SU-DHL-6 (cell line): Measurements from ENCODE around the gene MAP2K5.

Experiments used
- H2AFZ ChIP-seq: fragments of 200-600 bp; sonication (generic); 2 replicates; pipeline ENCODE4 v1.6.1; 2014; ENCODE audit warnings: low read depth, mild to moderate bottlenecking, moderate library complexity, mixed read lengths, antibody characterized with exemption, low read length; ENCODE audit not compliant: severe bottlenecking
- H3F3A ChIP-seq: fragments of 200-600 bp; shearing (Covaris generic); 2 replicates; pipeline ENCODE4 v1.6.0; 2016; ENCODE audit warnings: antibody characterized with exemption, mild to moderate bottlenecking; ENCODE audit not compliant: insufficient read depth
- H3K27ac ChIP-seq: fragments of 200-600 bp; sonication (generic); 2 replicates; pipeline ENCODE4 v1.5.1; 2016; ENCODE audit warnings: low read depth, mild to moderate bottlenecking, low read length, moderate library complexity, mixed read lengths
- H3K27me3 ChIP-seq: fragments of 200-600 bp; sonication (generic), shearing (Covaris generic); 2 replicates; pipeline ENCODE4 v1.6.0; 2014; ENCODE audit warnings: mild to moderate bottlenecking, low read length
- H3K36me3 ChIP-seq: fragments of 200-600 bp; sonication (generic); 2 replicates; pipeline ENCODE4 v1.6.1; 2014; ENCODE audit warnings: mild to moderate bottlenecking, low read length, mixed read lengths
- H3K4me2 ChIP-seq: fragments of 300-600, 200-600 bp; shearing (Covaris generic), sonication (generic); 2 replicates; pipeline ENCODE4 v1.6.0; 2014; ENCODE audit warnings: low read length, low read depth, mild to moderate bottlenecking; ENCODE audit not compliant: poor library complexity, severe bottlenecking
- H3K4me3 ChIP-seq: fragments of 200-600 bp; sonication (generic); 2 replicates; pipeline ENCODE4 v1.5.1; 2014; ENCODE audit warnings: antibody characterized with exemption, low read length, mild to moderate bottlenecking, mixed read lengths; ENCODE audit not compliant: insufficient read depth, poor library complexity, severe bottlenecking
- H3K79me2 ChIP-seq: fragments of 200-600 bp; sonication (generic); 2 replicates; pipeline ENCODE4 v1.6.1; 2014; ENCODE audit warnings: mild to moderate bottlenecking, low read length, moderate library complexity; ENCODE audit not compliant: insufficient read depth
- H3K9ac ChIP-seq: fragments of 200-600 bp; sonication (generic); 2 replicates; pipeline ENCODE4 v1.7.0; 2014; ENCODE audit warnings: mild to moderate bottlenecking, low read length
- H3K9me2 ChIP-seq: fragments of 200-600 bp; sonication (generic); replicated peaks from 2 replicates; pipeline ENCODE4 v1.6.1; 2014; ENCODE audit warnings: low read length; ENCODE audit not compliant: insufficient read depth
- H3K9me3 ChIP-seq: fragments of 200-600 bp; sonication (generic); 2 replicates; pipeline ENCODE4 v1.6.1; 2014; ENCODE audit warnings: low read length, mixed read lengths; ENCODE audit not compliant: insufficient read depth
- H4K20me1 ChIP-seq: fragments of 200-600 bp; sonication (generic); 2 replicates; pipeline ENCODE4 v1.6.1; 2014; ENCODE audit warnings: low read depth, mild to moderate bottlenecking, antibody characterized with exemption, low read length, moderate library complexity, mixed read lengths
- CTCF ChIP-seq: fragments of 200-600 bp; sonication (generic); IDR thresholded peaks from one replicate; pipeline ENCODE4 v1.5.1; 2017; ENCODE audit warnings: antibody characterized with exemption, mild to moderate bottlenecking, low read length, moderate library complexity; ENCODE audit not compliant: insufficient read depth, poor library complexity, severe bottlenecking
- EZH2phosphoT487 ChIP-seq: fragments of 200-600 bp; sonication (generic), shearing (Covaris generic); conservative IDR thresholded peaks from 2 replicates; pipeline ENCODE4 v1.6.1; 2018; ENCODE audit warnings: mild to moderate bottlenecking, antibody characterized with exemption, low read length, moderate library complexity, mixed read lengths

The MAP2K5 gene

GRCh38 chr15:67828278-67828968 lies 285.9 kb downstream of the MAP2K5 start:
- no peak overlapping the region for H3K9ac ChIP-seq
- no peaks in the 10 kb centered on the region for H3F3A ChIP-seq
- H3K4me2 ChIP-seq, result no peak overlapping the region
- no peak overlapping the region for H3K27ac ChIP-seq
- TF ChIP-seq EZH2phosphoT487 (no peak), CTCF (no peak)
- no peaks in the 10 kb centered on the region for H3K79me2 ChIP-seq
- no peaks in the 10 kb centered on the region for H3K27me3 ChIP-seq
- no peaks in the 10 kb centered on the region for H3K36me3 ChIP-seq
- no peaks in the 10 kb centered on the region for H4K20me1 ChIP-seq
- H3K4me3 ChIP-seq, result no peak overlapping the region
- H2AFZ ChIP-seq, result no peak overlapping the region
- H3K9me3 ChIP-seq, result no peaks in the 10 kb centered on the region
- H3K9me2 ChIP-seq, result no peaks in the 10 kb centered on the region

GRCh38 chr15:67828969-67829646 lies 286.6 kb downstream of the MAP2K5 start:
- Histone ChIP-seq H3K27ac (no peak overlapping the region), H3K9me3 (no peaks in the 10 kb centered on the region), H3K4me3 (no peak overlapping the region), H3K9me2 (no peaks in the 10 kb centered on the region), H3K36me3 (no peaks in the 10 kb centered on the region), H3K27me3 (no peaks in the 10 kb centered on the region), H3K79me2 (no peaks in the 10 kb centered on the region), H3F3A (no peaks in the 10 kb centered on the region), H3K9ac (no peak overlapping the region), H4K20me1 (no peaks in the 10 kb centered on the region), H2AFZ (no peak overlapping the region), H3K4me2 (no peak overlapping the region)
- no peak for TF ChIP-seq EZH2phosphoT487
- TF ChIP-seq CTCF, result no peak

GRCh38 chr15:67829647-67830504 lies 287.4 kb downstream of the MAP2K5 start:
- TF ChIP-seq EZH2phosphoT487, result no peak
- TF ChIP-seq CTCF, result no peak
- Histone ChIP-seq H3F3A (no peaks in the 10 kb centered on the region), H3K79me2 (no peaks in the 10 kb centered on the region), H3K27ac (no peak overlapping the region), H3K9me2 (no peaks in the 10 kb centered on the region), H3K9ac (no peak overlapping the region), H3K4me2 (no peak overlapping the region), H2AFZ (no peak overlapping the region), H3K9me3 (no peaks in the 10 kb centered on the region), H3K4me3 (no peak overlapping the region), H4K20me1 (no peaks in the 10 kb centered on the region), H3K27me3 (no peaks in the 10 kb centered on the region), H3K36me3 (no peaks in the 10 kb centered on the region)
